Sigmoid colon (tissue), 7 donors: ENCODE results near the gene FRMD1. TPM values are rescaled to one million over a fixed set of nuclear protein-coding genes. Genes with fewer than 3 reads are reported as not detected.
A peak's percentile ranks its signal among the peaks of the same experiment; 100 is the strongest.

Source experiments
- DNase-seq: peaks from one replicate; pipeline ENCODE4 v3.0.0-alpha.2; 2019
- H3K27ac ChIP-seq, 4 donors: fragments of 200-600 bp; sonication (generic); one replicate each; pipeline ENCODE4 v1.5.1; 2016 to 2019; ENCODE audit warnings: mild to moderate bottlenecking in 1 of 4
- H3K27me3 ChIP-seq, 3 donors: fragments of 200-600 bp; sonication (generic); one replicate each; pipeline ENCODE4 v1.5.1; 2019; ENCODE audit warnings: mild to moderate bottlenecking in 1 of 3
- H3K36me3 ChIP-seq, 4 donors: fragments of 200-600 bp; sonication (generic); one replicate each; pipeline ENCODE4 v1.5.1; 2016 to 2019
- H3K4me1 ChIP-seq, 4 donors: fragments of 200-600 bp; sonication (generic); one replicate each; pipeline ENCODE4 v1.5.1; 2017 to 2019
- H3K4me3 ChIP-seq, 4 donors: fragments of 200-600 bp; sonication (generic); one replicate each; pipeline ENCODE4 v1.5.1; 2017 to 2019; ENCODE audit warnings: mild to moderate bottlenecking in 2 of 4, moderate library complexity in 1 of 4
- H3K9me3 ChIP-seq, 4 donors: fragments of 200-600 bp in 3 of 4; sonication (generic) in 3 of 4; one replicate each; pipeline versions ENCODE4 v1.5.1 to v1.6.1; 2013 to 2019
- CTCF ChIP-seq, 4 experiments: fragments of 450-650 bp in 3 of 4; fragments of 200-600 bp in 1 of 4; IDR thresholded peaks; one replicate each; pipeline ENCODE4 v1.5.1; 2016 to 2019; ENCODE audit warnings: antibody characterized with exemption in 4 of 4, mild to moderate bottlenecking in 3 of 4, moderate library complexity in 2 of 4
- EP300 ChIP-seq, 4 donors: sonication (generic); formaldehyde crosslinking; IDR thresholded peaks; one replicate each; pipeline ENCODE4 v1.6.1; 2017; ENCODE audit warnings: antibody characterized with exemption in 4 of 4
- POLR2A ChIP-seq, 2 donors: fragments of 450-650 bp; IDR thresholded peaks; one replicate each; pipeline ENCODE4 v1.6.1; 2016; ENCODE audit warnings: antibody characterized with exemption in 2 of 2, mild to moderate bottlenecking in 2 of 2, moderate library complexity in 2 of 2
- POLR2AphosphoS5 ChIP-seq, 4 donors: sonication (generic); formaldehyde crosslinking; IDR thresholded peaks; one replicate each; pipeline ENCODE4 v1.6.1; 2017; ENCODE audit warnings: antibody characterized with exemption in 4 of 4
- WGBS, 2 donors: extraction: QIAGEN DNeasy Blood & Tissue Kit; methylation state at CpG; one replicate each; pipeline ENCODE4 v1.1.7; 2013; 5-methylcytosine and 5-hydroxymethylcytosine counted together
- intact Hi-C: fragments of 100-400 bp; cut with DNase I; formaldehyde crosslinking; loops from one replicate; pipeline ENCODE4 v1.15.1; 2023
- polyA plus RNA-seq, 3 donors: library from polyadenylated mRNA; stranded (reverse); fragments of 200-250 nt; gene quantifications; one replicate each; pipeline ENCODE4 v1.2.3, GENCODE V29; 2013
- total RNA-seq, 4 donors: library from RNA; depleted of rRNA; stranded (reverse); fragments of >200 nt; gene quantifications; one replicate each; pipeline ENCODE4 v1.1.0, GENCODE V29; 2016
- donor health status: healthy with polysubstance abuse.
- donor health status: Bipolar disorder and iron deficiency.
- donor health status: healthy.

Gene FRMD1
- total and polyA plus RNA-seq, 7 donors, result 0.36 to 12.0 (median 4.2) TPM; not detected in 2

- DNase-seq, result peak; percentile 38
- Histone ChIP-seq H3K4me3 (no peak overlapping the region), H3K4me1 (no peaks in the 10 kb centered on the region), H3K9me3 (no peaks in the 10 kb centered on the region), H3K36me3 (no peaks in the 10 kb centered on the region), H3K27me3 (no peaks in the 10 kb centered on the region), H3K27ac (no peak overlapping the region)
- intact Hi-C loops, result no loop called here
- TF ChIP-seq POLR2A (IDR thresholded peaks at IDR 0.05), result no peak
- TF ChIP-seq CTCF (IDR thresholded peaks at IDR 0.05), result no peak
- TF ChIP-seq EP300 (IDR thresholded peaks at IDR 0.05), result no peak
- no peak for TF ChIP-seq POLR2AphosphoS5 (IDR thresholded peaks at IDR 0.05)
- 86 to 91% methylated on average over 7 of the region's 7 CpGs for WGBS, 2 donors
Observed at GRCh38 chr6:168118935-168119334, 39.9 kb upstream of the FRMD1 start.

- intact Hi-C loops, result no loop called here
- H3K4me1 ChIP-seq, result no peaks in the 10 kb centered on the region
- TF ChIP-seq CTCF (IDR thresholded peaks at IDR 0.05), result no peak
- TF ChIP-seq POLR2A (IDR thresholded peaks at IDR 0.05), result no peak
- no peak for TF ChIP-seq POLR2AphosphoS5 (IDR thresholded peaks at IDR 0.05)
- TF ChIP-seq EP300 (IDR thresholded peaks at IDR 0.05), result no peak
- no peak overlapping the region for H3K27ac ChIP-seq
- 67 to 74% methylated on average over 4 of the region's 4 CpGs for whole genome bisulfite sequencing, 2 donors
- no peaks in the 10 kb centered on the region for H3K27me3 ChIP-seq
- H3K9me3 ChIP-seq, result no peaks in the 10 kb centered on the region
- H3K36me3 ChIP-seq, result no peaks in the 10 kb centered on the region
- no peak for DNase-seq
- H3K4me3 ChIP-seq, result no peak overlapping the region
Observed at GRCh38 chr6:168117942-168118341, 38.9 kb upstream of the FRMD1 start.

- Histone ChIP-seq H3K27me3 (no peaks in the 10 kb centered on the region), H3K4me3 (no peak overlapping the region), H3K27ac (no peak overlapping the region), H3K9me3 (no peaks in the 10 kb centered on the region), H3K4me1 (no peaks in the 10 kb centered on the region), H3K36me3 (no peaks in the 10 kb centered on the region)
- peak; percentile 43 for DNase-seq
- intact Hi-C loops, result no loop called here
- no peak for TF ChIP-seq CTCF (IDR thresholded peaks at IDR 0.05)
- TF ChIP-seq EP300 (IDR thresholded peaks at IDR 0.05), result no peak
- TF ChIP-seq POLR2AphosphoS5 (IDR thresholded peaks at IDR 0.05), result no peak
- TF ChIP-seq POLR2A (IDR thresholded peaks at IDR 0.05), result no peak
- 58 to 85% methylated on average over 26 of the region's 26 CpGs for WGBS, 2 donors
Observed at GRCh38 chr6:168116975-168117899, 38.2 kb upstream of the FRMD1 start.

- H3K36me3 ChIP-seq, result no peaks in the 10 kb centered on the region
- DNase-seq, result peak; percentile 57
- intact Hi-C loops, result no loop called here
- no peak overlapping the region for H3K27ac ChIP-seq
- H3K4me1 ChIP-seq, result no peaks in the 10 kb centered on the region
- 94 to 97% methylated on average over 11 of the region's 11 CpGs for WGBS, 2 donors
- H3K27me3 ChIP-seq, result no peaks in the 10 kb centered on the region
- TF ChIP-seq EP300 (IDR thresholded peaks at IDR 0.05) (no peak), POLR2AphosphoS5 (IDR thresholded peaks at IDR 0.05) (no peak), POLR2A (IDR thresholded peaks at IDR 0.05) (no peak), CTCF (IDR thresholded peaks at IDR 0.05) (no peak)
- H3K4me3 ChIP-seq, result no peak overlapping the region
- no peaks in the 10 kb centered on the region for H3K9me3 ChIP-seq
Observed at GRCh38 chr6:168116438-168116974, 37.5 kb upstream of the FRMD1 start.
